ENCODE data around the gene C6orf132. TPM values are rescaled to one million over a fixed set of nuclear protein-coding genes. Genes with fewer than 3 reads are reported as not detected.
A peak's percentile ranks its signal among the peaks of the same experiment; 100 is the strongest.

C6orf132 gene
- total and polyA plus RNA-seq, 9 of the 15 experiments (the other 6 are each of a cell fraction or from before 2014, with no cell fraction given) = 0.06 to 0.35 (median 0.14) TPM

DNA sequence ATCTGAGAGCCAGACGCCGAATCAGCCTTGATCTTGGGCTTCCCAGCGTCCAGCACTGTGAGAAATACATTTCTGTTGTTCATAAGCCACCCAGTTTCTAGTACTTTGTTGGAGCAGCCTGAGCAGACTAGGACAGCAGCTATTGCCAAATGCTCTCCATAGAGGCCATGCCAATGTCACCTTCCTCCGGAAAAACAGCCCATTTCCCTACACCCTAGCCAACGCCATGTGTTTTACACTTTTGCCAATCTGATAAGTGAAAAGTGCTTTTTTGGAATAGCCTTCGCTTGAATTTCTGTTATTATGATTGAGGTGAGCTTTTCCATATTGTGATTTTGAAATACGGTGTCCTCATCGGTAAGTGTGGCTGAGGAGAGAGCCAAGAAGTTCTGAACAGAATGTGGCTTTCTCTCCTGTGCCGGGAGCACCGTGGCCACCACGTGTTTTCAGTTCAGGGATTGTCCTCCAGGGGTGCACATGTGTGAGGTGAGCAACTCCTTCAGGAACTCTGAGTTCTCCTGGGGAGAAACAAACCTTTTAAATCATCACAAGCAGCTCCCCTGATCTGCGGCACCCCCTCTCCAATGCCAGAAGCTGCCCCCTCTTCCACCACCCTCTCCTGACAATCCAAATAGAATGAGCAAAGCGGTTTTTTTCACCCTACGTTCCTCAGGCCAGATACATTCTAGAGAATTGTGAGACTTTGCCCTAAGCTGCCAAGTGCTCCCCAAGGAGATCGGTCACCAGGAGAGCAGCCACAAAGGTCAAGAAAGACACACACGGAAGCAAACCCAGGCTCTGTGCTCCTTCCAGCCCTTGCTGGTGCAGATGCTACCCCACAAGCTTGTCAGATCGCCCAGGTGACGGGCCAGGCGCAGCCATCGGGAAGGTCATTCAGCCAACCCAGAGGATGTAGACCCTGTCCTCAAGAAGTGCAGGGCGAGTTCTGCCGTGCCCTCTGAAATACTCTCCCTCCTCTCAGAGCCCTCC lies 56.1 kb downstream of the C6orf132 start:
- Histone ChIP-seq H2AFZ (ENCODE audit: low read depth, low read length) (peak overlapping the region; percentile 83), H3K4me3 (no peak overlapping the region), H3K36me3 (ENCODE audit: control insufficient read depth, insufficient read depth, low read length) (no peaks in the 10 kb centered on the region; the same call in 2 of the 3 replicates), H3K4me2 (ENCODE audit: insufficient read depth, low read length) (no peak overlapping the region), H3K27ac (ENCODE audit: extremely low read depth, low read depth, low read length) (no peak overlapping the region), H3K79me2 (ENCODE audit: control insufficient read depth, insufficient read depth, low read length) (no peaks in the 10 kb centered on the region), H3K9ac (ENCODE audit: insufficient read depth in 1 of 2, low read depth in 2 of 2, low read length in 2 of 2) (peak overlapping the region; percentile 5 to 74; a peak in 2 of 4 replicates), H3K27me3 (ENCODE audit: control insufficient read depth in 2 of 2, insufficient read depth in 2 of 2, low read length in 2 of 2) (no peaks in the 10 kb centered on the region), H3K4me1 (replicated peaks in 1 of 2; ENCODE audit: control insufficient read depth in 2 of 2, insufficient read depth in 2 of 2, low read length in 2 of 2) (peaks cover 27 to 32% of the 10 kb centered on the region in 2 experiments), H3K9me3 (replicated peaks; ENCODE audit: control insufficient read depth, insufficient read depth, low read depth, low read length) (no peaks in the 10 kb centered on the region), H3K9me1 (ENCODE audit: control insufficient read depth, insufficient read depth, low read length) (no peaks in the 10 kb centered on the region), H4K20me1 (replicated peaks; ENCODE audit: control insufficient read depth, insufficient read depth, low read length) (no peaks in the 10 kb centered on the region)
- intact Hi-C loops (cut with micrococcal nuclease) = loop anchor here (10.0 kb wide), 1 partner anchor 788 kb away; the partner anchor contains the start of gene RPL7L1
- FAIRE-seq (no peak), ATAC-seq (peak; percentile 67), DNase-seq (ENCODE audit: extremely low read depth in 1 of 4, low spot score in 3 of 4) (peak; percentile 63 to 71 (median 66))
- ChIA-PET POLR2A (interaction anchor here (0.5 to 2.2 kb wide), 8 partner anchors 9 to 153 kb away, joined by 3 to 9 read pairs (median 4); partner anchors contain the start of gene TAF8), CTCF (ENCODE audit: low intra/inter-chr PET ratio) (no interaction called here)
- in situ Hi-C loops (cut with MboI) = no loop called here
- 69% methylated on average over 22 of the region's 22 CpGs for WGBS (ENCODE audit: insufficient coverage, low coverage, missing lambda C conversion rate)
- BruUV-seq (replicated peaks) = no TSS peak
- TF ChIP-seq, protein P1, sequence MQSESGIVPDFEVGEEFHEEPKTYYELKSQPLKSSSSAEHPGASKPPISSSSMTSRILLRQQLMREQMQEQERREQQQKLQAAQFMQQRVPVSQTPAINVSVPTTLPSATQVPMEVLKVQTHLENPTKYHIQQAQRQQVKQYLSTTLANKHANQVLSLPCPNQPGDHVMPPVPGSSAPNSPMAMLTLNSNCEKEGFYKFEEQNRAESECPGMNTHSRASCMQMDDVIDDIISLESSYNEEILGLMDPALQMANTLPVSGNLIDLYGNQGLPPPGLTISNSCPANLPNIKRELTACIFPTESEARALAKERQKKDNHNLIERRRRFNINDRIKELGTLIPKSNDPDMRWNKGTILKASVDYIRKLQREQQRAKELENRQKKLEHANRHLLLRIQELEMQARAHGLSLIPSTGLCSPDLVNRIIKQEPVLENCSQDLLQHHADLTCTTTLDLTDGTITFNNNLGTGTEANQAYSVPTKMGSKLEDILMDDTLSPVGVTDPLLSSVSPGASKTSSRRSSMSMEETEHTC (IDR thresholded peaks at IDR 0.05) = no peak
- TF ChIP-seq RAD51 (IDR thresholded peaks at IDR 0.05; ENCODE audit: borderline replicate concordance, low read depth) = no peak
- no peak for TF ChIP-seq NR2C1 (IDR thresholded peaks at IDR 0.05)
- TF ChIP-seq NR2C1 (tag; IDR thresholded peaks at IDR 0.05) = no peak
- TF ChIP-seq BHLHE40 (IDR thresholded peaks at IDR 0.05; ENCODE audit: low read length) = no peak
- no peak for TF ChIP-seq SMAD2 (IDR thresholded peaks at IDR 0.05; ENCODE audit: low read depth, low read length)
- 0 out of 4 replicates have a peak, but pooled peaks of 1 of the 2 experiments have one; percentile 20 for TF ChIP-seq NRF1 (conservative IDR thresholded peaks at IDR 0.05 in 1 of 2, IDR thresholded peaks at IDR 0.05 in 1 of 2)
- TF ChIP-seq, protein P2, sequence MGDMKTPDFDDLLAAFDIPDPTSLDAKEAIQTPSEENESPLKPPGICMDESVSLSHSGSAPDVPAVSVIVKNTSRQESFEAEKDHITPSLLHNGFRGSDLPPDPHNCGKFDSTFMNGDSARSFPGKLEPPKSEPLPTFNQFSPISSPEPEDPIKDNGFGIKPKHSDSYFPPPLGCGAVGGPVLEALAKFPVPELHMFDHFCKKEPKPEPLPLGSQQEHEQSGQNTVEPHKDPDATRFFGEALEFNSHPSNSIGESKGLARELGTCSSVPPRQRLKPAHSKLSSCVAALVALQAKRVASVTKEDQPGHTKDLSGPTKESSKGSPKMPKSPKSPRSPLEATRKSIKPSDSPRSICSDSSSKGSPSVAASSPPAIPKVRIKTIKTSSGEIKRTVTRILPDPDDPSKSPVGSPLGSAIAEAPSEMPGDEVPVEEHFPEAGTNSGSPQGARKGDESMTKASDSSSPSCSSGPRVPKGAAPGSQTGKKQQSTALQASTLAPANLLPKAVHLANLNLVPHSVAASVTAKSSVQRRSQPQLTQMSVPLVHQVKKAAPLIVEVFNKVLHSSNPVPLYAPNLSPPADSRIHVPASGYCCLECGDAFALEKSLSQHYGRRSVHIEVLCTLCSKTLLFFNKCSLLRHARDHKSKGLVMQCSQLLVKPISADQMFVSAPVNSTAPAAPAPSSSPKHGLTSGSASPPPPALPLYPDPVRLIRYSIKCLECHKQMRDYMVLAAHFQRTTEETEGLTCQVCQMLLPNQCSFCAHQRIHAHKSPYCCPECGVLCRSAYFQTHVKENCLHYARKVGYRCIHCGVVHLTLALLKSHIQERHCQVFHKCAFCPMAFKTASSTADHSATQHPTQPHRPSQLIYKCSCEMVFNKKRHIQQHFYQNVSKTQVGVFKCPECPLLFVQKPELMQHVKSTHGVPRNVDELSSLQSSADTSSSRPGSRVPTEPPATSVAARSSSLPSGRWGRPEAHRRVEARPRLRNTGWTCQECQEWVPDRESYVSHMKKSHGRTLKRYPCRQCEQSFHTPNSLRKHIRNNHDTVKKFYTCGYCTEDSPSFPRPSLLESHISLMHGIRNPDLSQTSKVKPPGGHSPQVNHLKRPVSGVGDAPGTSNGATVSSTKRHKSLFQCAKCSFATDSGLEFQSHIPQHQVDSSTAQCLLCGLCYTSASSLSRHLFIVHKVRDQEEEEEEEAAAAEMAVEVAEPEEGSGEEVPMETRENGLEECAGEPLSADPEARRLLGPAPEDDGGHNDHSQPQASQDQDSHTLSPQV (IDR thresholded peaks at IDR 0.05) = peak; percentile 86; the same call in 1 of the 2 replicates
- TF ChIP-seq DNMT1 (IDR thresholded peaks at IDR 0.05) = no peak
- TF ChIP-seq, protein P3, sequence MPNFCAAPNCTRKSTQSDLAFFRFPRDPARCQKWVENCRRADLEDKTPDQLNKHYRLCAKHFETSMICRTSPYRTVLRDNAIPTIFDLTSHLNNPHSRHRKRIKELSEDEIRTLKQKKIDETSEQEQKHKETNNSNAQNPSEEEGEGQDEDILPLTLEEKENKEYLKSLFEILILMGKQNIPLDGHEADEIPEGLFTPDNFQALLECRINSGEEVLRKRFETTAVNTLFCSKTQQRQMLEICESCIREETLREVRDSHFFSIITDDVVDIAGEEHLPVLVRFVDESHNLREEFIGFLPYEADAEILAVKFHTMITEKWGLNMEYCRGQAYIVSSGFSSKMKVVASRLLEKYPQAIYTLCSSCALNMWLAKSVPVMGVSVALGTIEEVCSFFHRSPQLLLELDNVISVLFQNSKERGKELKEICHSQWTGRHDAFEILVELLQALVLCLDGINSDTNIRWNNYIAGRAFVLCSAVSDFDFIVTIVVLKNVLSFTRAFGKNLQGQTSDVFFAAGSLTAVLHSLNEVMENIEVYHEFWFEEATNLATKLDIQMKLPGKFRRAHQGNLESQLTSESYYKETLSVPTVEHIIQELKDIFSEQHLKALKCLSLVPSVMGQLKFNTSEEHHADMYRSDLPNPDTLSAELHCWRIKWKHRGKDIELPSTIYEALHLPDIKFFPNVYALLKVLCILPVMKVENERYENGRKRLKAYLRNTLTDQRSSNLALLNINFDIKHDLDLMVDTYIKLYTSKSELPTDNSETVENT (CRISPR knock-in tag; IDR thresholded peaks at IDR 0.05) = no peak
- TF ChIP-seq MCM5 (IDR thresholded peaks at IDR 0.05; ENCODE audit: low read depth) = no peak
- peak; percentile 54; the same call in 1 of the 2 replicates for TF ChIP-seq FOXP1 (CRISPR knock-in tag; IDR thresholded peaks at IDR 0.05)
- no peak for TF ChIP-seq NBN (IDR thresholded peaks at IDR 0.05; ENCODE audit: low read depth)

Data from K562 (cell line).